Limb (tissue), 2 donors: ENCODE results near the gene ZRSR2.
"Not testable (repeated sequence)": the region's sequence is repeated elsewhere in the genome, so short reads cannot be mapped to it uniquely, and the experiment has no call there.

ENCODE experiments used
- DNase-seq, 2 donors: peaks; one replicate each; pipeline ENCODE4 v3.0.0-alpha.2; 2016; ENCODE audit errors: extremely low spot score in 2 of 2

ZRSR2 gene, protein sequence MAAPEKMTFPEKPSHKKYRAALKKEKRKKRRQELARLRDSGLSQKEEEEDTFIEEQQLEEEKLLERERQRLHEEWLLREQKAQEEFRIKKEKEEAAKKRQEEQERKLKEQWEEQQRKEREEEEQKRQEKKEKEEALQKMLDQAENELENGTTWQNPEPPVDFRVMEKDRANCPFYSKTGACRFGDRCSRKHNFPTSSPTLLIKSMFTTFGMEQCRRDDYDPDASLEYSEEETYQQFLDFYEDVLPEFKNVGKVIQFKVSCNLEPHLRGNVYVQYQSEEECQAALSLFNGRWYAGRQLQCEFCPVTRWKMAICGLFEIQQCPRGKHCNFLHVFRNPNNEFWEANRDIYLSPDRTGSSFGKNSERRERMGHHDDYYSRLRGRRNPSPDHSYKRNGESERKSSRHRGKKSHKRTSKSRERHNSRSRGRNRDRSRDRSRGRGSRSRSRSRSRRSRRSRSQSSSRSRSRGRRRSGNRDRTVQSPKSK

DNA sequence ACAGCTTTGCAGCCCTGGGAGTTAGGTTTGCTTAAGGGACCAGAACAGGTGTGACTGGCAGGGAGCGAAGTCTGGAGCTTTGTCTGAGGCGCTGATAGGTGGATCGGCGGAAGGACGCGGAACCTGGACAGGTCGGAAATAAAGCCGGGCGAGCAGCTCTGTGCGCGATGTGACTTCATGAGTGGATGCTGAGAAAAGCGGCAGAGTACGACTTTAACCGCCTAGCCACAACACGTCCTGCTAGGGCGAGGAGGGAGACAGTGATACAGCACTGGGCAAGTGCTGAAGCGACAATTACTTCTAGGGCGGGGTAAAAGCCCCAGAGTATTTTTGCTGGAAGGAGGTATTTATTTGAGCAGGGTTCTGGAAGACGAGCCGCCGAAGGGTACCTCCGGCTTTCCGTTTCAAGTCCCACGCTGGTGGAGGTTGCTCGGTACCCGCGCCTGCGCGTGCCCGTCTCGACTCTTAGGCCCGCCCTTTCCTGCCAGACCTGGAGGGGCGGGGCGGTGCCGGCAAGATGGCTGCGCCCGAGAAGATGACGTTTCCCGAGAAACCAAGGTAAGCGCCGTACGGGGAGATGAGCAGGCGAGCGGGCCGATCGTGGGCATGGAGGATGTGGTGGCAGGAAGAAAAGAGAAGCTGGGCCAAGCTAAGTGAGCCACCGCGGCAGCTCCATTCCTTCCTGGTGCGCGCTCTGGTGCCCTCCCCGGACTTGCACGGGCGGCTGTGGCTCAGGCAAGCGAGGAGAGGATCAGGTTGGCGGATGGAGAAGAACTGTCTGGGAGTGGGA, at the start of gene ZRSR2:
ZRSR2 (plus strand) TSS at position 506 of the 790 bp plus-strand sequence; CDS start at position 518, 12 bp downstream.
- DNase-seq = peak; percentile 75 to 83

DNA sequence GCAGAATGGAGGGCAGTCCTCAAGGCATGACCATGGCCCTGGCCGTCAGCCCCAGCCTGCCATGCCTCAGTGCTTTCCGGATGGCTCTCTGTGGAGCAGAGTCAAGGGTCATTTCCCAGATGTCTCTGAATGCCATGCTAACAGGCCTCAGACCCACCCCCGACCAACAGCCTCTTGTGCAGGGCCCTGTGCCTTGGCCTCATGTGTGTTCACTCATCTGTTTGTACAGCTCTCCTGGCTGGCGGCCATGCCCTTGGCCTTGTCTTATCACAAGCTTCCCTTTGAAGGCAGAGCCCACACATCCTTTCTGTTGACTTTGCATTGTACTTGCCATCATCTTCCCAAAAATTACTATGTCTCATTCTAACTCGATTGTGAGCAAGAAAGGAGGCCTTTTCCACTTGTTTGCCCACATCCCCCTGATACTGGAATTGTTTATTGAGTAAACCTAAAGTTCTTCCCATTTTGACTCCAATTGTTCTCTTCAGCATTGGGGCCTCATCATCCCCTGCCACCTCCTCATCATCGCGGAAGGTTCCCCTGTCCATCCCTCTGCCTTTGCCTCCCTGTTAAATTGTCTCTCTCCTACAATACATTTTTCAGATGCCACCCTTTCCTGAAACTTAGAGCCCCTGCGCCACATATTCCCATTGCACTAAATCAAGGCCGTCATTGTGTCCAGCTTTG, 46.0 kb upstream of the ZRSR2 start:
- DNase-seq = no peak

DNA sequence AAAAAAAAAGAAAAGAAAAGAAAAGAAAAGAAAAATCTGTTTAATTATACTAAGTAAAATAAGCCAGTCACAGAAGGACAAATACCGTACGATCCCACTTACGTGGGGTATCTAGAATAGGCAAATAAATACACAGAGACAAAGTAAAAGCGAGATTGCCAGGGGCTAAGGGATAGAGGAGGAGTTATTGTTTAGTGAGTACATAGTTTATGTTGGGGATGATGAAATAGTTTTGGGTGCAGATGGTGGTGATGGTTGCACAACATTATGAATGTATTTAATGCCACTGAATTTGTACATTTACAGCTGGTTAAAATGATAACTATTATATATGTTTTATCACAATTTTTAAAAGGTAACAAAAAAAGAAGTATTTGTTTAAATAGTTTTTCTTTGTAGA, 45.1 kb upstream of the ZRSR2 start:
- no peak for DNase-seq

DNA sequence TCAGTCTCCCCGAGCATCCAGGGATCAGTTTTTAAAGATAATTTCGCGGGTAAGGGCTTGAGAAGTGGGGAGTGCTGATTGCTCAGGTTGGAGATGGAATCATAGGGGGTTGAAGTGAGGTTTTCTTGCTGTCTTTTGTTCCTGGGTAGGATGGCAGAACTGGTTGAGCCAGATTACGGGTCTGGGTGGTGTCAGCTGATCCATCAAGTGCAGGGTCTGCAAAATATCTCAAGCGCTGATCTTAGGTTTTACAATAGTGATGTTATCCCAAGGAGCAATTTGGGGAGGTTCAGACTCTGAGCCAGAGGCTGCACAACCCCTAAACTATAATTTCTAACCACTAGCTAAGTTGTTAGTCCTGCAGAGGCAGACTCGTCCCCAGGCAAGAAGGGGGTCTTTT, 43.6 kb upstream of the ZRSR2 start:
- DNase-seq = not testable (repeated sequence)

DNA sequence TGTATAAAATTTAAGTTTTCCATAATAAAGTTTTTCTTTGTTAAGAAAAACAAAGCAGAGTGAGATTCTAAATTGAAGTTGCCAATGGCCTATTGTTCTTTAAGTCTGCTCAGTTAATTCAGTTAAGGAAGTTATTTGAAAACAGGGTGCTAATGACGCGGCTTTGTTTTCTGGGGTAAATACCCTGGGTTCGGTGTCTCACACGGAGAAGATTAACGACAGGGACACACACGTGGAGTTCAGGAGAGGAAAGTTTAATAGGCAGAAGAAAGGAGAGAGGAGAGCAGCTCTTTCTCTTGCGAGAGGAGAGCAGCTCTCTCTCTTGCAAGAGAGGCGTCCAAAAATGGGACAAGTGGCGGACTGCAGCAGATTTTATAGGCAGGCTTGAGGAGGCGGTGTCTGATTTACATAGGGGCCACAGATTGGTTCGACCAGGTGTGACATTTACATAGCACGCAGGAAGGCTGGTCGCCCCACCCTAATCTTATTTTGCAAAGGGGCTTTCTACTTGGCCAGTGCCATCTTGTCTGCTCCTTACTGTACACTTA, 42.6 kb upstream of the ZRSR2 start:
- DNase-seq = no peak

DNA sequence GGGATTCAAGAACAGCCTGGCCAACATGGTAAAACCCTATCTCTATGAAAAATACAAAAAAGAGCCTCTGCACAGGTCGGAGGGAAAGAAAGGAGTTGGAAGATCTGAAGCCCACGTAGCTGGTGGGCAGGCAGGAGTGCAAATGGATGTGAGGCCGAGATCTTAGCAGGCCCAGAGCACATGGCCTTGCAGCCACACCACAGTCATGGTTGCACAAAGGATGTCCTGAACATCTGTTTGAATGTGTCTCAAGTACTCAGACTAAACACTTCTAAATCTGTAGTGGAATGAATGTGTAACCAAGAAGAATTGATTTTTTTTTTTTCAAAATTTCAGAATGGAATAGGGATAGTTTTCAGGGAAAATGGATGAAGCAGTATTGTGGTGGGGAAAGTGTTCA, 41.4 kb upstream of the ZRSR2 start:
- DNase-seq = no peak

DNA sequence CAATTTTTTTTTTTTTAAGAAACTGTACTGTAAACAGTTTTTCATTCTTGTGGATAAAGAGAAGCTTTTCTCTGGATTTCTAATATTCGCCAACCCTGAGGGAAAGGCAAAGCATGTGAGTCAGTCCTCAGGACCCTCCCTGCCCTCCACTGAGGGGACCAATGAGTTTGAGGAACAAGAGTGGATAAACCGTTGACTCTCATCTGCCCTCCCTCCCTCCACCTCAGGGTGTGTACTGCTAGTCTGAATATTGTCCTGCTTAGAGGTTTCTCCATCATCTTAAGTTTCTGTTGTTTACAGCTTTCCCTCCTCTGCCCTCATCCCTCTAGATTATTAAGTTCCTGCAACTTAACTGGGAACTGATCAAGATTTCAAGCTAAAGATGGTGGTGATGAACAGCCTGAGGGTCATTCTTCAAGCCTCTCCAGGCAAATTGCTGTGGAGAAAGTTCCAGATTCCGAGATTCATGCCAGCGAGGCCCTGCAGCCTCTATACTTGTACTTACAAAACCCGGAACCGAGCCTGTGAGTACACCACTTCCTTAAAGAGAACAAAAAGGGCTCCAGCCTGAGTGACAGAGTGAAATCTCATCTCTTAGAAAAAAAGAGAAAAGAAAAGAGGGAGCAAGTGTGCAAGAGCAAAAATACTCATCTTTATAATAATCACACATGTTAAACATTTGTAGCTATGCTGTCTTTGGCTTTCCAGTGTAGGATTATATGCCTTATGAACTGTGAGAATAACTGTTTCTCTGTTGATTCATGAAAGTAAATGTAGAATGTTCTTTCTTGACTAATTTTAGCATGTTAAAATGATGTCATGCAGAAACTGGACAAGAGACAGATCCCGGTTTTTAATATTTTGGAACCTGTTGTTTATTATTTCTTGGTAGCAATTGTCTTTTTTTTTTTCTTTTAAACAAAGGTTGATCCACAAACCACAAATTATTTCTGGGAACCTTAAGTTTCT, 40.4 kb upstream of the ZRSR2 start:
- DNase-seq = no peak

DNA sequence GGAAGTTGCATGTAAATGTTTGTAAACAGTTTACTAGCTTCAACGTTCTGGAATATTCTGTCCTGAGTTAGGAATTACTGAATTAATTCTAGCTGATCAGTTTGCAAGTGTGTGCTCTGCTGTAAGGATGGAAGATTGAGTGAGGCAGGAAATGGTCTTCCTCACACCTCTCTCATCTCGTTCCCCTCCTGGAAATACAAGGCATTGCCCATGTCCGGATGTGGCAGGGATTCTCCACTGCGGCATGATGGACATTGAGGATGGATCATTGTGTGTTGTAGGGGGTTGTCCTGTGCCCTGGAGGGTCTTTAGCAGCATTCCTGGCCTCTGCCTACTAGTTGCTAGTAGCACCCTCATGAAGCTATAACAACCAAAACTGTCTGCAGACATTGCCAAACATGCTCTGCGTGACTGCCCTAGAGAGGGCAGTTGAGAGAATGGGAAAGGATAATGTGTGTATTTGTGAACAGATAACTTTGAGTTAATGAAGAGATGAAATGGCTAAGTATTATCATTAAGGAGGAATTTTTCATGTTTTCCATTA, 39.6 kb upstream of the ZRSR2 start:
- no peak for DNase-seq

DNA sequence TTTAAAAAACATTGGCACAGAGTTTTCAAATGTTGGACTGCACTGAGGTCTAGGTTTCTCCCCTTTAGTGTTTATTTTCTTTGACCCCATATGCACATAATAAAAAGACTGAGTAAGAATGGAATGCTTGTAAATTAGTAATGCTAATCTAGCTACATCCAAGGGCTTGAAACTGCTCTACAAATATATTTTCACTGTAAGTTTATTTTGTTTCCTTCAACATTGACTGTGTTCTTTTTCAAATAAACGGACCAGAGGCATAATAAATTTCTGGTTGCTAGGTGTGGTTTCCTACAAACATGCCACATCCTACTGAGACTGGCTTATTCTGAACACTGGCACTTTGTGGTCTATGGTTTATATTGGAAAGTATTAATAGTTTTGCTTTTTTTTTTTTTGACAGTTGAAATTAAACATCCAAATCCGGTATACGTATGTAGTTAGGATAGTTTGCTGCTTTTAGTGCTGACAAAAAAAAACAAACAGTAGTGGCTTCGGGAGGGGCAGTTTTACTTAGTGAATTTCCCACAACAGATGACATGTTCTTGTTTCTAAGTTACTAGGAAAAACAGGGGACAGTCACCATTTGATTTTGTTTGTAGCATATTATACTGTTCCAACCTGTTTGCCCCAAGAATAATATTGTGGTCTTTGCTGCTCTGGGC, 39.0 kb upstream of the ZRSR2 start:
- DNase-seq = no peak

DNA sequence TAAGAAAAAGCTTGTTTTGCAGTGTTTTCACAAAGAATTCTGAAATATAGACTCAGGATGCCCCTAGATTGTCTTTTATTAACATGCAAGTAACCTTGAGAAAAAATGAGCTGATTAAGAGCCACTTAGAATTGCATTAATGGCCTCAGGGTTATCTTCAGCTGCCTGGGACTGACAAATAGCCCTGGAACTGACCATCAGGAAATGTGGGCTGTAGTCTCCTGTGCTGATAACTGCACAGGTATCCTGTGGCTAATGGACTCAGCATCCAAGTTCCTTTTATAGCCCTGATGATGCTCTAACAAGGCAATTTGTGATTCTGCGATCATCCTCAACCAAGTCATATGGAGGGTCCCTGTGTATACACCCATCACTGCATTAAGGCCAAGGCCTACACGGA, 35.2 kb upstream of the ZRSR2 start:
- no peak for DNase-seq

DNA sequence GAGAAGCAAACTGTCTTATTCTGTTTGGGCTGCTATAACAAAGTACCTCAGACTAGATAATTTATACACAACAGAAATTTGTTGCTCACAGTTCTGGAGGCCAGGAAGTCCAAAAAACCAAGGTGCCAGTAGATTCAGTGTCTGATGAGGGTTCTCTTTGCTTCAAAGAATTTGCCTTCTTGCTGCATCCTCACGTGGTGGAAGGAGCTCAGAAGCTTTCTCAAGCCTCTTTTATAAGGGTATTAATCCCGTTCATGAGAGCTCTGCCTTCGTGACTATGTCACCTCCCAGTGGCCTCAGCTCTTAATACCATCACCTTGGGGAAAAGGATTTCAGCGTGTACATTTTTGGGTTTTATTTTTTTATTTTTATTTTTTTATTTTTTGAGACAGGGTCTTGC, 32.1 kb upstream of the ZRSR2 start:
- no peak for DNase-seq

DNA sequence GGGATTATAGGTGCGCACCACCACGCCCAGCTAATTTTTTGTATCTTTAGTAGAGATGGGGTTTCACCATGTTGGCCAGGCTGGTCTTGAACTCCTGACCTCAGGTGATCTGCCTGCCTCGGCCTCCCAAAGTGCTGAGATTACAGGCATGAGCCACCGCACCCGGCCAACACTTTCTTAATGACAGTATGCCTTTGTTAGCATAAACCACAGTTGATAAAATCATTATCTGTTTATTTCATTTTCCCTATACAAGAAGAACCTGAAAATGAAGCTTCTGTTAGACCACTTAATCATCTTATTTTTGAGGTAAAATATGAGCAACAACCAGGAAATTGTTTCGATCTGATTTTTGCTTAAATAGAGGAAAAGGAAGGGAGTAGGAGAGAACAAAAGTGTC, 30.4 kb upstream of the ZRSR2 start:
- not testable (repeated sequence) for DNase-seq

DNA sequence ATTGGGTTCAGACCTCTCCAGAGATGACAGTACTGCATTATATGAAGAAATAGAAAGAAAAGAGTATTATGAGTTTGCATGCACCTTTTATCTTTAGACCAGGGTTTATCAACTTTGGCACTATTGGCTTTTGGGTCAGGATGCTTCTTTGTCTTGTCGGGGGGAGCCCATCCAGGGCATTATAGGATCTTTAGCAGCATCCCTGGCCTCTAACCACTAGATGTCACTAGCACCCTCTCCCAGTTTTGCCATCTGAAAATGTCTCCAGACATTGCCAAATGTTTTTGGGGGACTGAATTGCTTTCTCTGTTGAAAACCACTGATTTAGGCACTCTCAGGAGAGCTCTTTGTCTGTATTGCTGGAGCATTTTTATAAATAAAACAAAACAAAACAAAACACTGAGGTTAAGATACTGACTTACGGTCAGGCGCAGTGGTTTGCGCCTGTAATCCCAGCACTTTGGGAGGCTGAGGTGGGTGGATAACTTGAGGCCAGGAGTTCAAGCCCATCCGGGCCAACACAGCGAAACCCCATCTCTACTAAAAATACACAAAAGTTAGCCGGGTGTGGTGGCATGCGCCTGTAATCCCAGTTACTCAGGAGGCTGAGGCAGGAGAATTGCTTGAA, 28.6 kb upstream of the ZRSR2 start:
- DNase-seq = no peak

DNA sequence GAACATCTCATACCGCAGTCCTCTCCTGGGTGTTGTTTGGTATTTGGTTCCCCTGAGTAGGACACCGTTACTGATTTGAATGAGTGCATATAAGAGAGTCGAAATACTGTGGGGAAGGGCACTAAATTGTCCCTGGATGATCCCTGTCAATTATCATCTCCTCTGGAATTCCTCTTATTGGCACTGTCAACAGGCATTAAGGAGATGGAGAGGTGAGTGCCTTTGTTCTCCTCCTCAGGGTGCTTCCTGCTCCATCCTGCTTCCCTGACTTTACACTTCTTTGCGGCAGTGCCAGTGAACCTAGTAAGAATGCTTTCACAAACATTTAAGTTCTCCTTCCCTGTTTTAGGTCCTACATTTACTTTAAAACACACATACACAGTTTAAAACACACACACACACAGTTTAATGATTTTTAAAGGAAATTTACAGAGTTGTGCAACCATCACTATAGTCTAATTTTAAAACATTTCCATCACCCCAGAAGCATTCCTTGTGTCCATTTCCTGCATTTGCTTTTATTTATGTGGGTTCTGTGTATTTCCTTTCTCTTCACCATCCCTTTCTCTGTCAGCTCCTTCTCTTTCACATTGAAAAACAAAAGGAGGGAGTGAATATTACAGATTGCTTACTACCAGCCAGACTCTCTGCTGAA, 20.9 kb upstream of the ZRSR2 start:
- DNase-seq = no peak

DNA sequence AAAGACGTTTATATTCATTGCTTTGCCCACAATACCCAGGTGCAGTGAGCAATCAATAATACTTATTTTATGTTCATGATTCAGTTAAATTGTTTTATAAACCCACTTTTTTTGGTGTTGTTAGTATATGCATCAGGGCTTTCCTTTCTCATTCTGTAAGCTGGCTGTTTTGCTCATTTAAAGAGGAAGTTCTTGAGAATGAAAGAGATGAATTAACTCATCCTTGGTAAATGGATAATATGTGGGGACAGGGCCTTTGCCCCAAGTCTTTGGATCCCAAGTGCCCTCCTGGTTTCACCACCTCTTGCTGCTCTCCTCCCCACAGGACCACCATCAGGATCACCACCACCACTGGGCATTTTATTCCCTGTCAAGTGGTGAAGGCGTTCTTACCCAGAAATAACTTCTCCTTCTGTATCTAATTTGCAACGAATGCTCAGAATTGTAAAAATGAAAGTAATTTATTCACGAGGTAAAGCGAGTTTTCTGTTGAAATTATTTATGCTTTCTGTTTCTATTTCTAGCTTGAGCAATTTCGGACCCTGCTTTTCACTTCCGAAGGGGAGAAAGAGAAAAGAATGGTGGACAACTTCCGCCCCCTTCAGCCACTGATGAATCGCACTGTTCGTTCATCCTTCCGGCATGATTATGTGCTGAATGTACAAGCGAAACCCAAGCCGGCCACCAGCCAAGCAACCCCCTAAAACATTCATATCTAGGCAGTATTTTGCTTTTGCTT, 8.2 kb upstream of the ZRSR2 start:
- DNase-seq = no peak

DNA sequence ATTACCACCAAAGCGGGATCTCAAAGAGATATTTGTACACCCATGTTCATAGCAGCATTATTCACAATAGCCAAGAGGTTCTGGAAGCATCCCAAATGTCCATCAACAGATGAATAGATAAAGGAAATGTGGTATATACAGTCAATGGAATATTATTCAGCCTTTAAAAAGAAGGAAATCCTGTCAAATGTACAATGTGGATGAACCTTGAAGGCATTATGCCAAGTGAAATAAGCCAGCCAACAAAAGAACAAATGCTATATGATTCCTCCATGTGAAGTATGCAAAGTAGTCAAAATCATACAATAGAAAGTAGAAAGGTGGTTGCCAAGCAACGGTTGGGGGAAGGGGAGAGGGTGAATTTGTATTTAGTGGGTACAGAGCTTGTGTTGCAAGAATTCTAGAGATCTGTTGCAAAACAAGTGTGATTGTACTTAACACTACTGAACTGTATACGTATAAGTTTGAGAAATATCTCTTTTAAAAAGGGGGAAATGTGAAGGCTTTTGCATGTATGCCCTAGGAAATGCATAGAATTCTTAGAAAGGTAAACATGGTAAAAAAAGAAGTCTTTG, 5.0 kb upstream of the ZRSR2 start:
- no peak for DNase-seq

DNA sequence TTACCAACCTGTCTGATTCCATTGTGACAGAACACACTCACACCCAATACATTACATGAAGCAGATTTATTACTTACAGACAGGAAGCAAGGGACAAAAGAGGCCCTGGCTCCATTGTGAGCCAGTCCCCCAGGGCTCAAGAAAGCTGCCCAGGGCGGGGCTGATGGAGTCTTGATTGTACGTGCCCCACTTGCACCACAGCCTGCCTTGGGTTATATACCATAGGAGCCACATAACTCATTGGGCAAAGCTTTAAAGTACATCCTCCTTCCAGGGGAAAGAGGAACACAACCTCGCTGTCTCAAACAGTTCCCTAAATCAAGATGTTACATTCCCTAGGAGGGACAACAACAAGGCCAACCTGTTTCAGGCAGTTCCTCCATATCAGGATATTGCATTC, 3.4 kb upstream of the ZRSR2 start:
- no peak for DNase-seq
